HUDEP-2 (cell line): ENCODE measurements around the gene HOXB13.
A peak's percentile ranks its signal among the peaks of the same experiment; 100 is the strongest.
"Not testable (repeated sequence)": the region's sequence is repeated elsewhere in the genome, so short reads cannot be mapped to it uniquely, and the experiment has no call there.

Experiments
- DNase-seq, 76 experiments: peaks; one replicate each; lab custom pipeline; 2025; ENCODE audit not compliant: unreplicated experiment in 76 of 76; lab: John Stamatoyannopoulos, UW

HOXB13 gene

GRCh38 chr17:48727415-48728175, 955 bp downstream of the HOXB13 start:
- no peak for DNase-seq

DNA sequence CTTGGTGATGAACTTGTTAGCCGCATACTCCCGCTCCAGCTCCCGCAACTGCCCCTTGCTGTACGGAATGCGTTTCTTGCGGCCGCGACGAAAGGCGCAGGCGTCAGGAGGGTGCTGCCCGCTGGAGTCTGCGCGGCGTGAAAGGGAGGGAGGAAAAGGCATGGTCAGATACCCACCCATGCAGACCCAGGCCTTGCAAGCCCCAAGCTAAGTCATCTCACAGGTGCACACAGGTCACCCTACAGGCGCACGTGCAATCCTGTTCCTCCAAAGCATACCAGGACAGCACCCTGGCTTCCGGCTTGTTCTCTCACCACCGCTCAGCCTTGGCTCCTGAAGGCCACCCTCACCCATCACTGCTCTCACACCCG, 1.6 kb downstream of the HOXB13 start:
- no peak for DNase-seq

DNA sequence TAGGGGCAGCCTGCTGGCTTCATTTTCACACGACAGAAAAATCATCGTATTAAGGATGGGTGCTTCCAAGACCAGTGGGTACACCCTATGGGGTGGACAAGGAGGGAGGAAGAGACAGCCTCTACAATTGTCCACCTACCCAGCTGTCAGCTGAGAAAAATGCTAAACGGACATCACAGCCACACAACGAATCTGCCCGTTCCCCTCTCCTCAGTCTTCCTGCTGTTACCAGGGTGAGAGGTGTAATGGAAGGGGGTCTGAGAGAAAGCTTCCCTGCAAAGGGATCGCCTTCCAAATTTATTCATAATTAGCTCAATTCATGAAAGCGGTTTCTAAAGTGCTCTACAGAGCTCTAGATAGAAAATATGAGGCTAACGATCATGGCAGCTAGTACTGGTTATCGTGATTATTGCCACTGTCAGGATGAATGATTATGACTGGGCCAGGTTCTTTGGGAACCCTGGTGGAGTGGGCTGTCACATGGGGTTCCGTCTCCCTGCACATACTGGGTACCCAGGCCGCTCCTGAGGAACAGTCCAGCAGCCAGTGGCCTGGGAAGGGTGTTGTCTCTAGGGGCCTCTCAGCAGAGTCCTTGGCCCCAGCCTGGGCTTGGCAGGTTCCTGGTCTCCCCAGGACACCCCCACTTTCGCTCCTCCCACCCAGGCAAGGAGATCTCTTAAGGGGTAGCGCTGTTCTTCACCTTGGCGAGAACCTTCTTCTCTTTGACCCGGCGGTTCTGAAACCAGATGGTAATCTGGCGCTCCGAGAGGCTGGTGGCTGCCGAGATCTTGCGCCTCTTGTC, 2.2 kb downstream of the HOXB13 start:
- DNase-seq, result no peak

DNA sequence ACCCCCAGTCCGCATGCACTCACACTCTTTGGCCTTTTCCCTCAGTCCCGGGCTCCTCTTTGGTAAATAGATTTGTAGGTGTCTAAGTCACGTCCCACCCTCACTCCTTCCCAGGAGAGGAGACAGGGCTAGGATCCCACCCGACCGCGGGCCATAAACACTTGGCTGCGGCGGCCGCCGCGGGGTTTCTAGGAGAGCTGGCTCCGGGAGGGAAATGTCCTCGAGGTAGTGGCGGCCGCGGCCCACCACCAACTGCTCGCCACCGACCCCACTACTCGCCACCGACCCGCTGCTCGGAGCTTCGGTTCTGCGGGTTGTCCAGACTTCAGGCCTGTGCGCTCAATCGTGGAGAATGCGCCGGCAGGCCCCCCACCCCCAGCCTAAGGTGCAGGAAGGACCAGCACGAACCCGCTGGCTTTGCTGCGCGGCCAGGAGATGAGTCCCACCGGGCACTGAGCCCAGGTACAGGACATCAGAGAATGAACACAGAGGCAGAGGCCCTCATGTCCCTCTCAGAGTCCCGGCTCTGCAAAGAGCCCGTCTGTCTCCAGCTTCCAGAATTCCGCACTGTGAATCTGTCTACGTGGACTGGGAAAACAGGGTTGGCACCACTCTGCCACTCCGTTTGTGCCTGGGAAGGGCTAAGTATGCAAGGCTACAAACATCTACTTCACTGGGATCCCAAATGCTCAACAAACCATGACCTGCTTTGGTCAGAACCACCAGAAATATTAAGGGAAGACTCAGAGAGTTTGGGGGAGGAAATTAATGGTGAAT, 3.1 kb downstream of the HOXB13 start:
- no peak for DNase-seq

DNA sequence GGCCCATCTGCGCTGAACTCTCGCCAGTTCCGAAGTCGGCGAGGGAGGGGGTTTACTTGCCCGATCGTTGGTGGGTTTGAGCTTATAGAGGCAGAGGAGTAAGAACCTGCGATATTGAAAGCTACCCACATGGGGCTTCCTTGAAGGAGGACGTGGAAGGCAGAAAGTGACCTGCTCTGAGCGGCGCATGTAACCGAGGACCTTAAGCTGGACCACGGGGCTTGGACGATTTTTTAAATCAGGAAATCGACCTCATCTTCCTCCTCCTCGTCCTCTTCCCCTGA, 3.6 kb downstream of the HOXB13 start:
- no peak for DNase-seq

DNA sequence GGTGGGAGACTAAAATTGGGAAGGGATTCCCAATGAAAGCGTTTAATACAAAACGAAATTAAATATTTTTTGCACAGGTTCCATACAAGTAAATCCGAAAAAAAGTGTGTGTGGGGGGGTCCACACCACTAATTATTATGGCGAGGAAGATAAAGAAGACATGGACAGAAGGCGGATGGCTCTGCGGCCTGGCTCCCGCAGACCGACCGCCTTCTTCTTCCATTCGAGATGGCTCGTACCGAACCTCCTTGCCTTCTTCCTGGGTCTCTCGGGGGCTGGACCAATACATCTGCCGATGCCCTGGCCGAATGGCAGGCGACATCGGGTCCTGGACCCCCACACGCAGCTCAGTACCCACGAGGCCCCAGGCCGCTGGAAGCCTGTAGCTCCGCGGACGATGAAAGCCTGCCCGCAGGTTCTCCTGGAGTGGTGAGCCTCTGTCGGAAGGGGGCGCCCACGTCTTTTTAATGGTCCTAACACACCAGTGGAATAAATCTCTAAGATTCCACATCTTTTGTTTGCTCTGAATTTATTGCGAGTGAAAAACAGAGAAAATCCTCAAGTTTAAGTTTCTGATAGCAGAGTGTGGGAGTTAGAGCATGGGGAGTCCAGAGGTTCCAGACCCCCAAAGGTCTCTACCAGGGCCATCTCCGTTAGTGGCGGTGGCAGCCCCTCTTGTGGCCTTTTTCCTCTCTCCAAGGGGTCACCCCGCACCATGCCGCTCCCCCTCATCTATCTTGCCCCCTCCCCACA, 4.1 kb downstream of the HOXB13 start:
- DNase-seq, result peak in 56 of 76 experiments; percentile 0 to 82 (median 47)

DNA sequence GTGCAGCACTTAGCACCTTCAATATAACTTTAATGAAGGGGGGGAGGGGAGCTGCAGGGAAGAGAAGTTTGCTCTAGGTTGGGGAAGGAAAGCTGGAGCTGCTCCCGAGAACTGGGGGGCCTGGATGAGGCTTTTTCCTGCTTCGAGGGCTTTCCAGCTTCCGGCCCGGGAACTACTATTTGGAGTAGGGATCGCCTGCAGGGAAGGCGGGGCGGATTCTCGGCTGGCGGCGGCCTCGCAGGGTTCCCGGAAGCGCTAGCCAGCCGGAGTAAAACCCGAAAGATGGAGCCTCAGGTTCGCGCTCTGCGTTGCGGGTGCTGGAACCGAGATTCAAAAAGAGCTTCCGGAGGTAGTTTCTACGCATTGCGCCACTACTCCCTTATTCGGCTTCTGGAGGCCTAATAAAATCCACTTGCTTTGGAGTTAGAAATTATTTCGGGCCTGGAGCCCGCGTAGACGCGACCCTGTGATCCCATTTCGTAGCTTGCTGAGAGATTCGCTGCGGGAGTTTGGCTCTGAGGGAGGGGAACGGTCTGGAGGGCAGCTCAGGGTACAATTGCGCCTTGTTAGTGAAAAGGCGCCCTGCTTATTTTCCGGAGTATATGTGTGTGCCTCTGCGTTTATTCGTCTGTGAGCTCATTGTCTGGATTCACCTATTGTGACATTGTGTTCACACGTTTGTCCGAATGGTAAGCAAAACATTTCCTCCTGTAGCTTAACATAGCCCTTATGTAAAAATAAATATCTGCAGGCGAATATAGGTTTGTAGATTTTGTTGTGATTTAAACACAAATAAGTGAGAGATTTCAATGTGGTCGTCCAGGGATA, 4.9 kb downstream of the HOXB13 start:
- DNase-seq, result no peak

- DNase-seq, result no peak
Measured at GRCh38 chr17:48722915-48723422, 5.6 kb downstream of the HOXB13 start, which contains the start of gene PRAC2. TSS of gene PRAC2 (plus strand) at chr17:48723185. CDS start at chr17:48724411, 1,226 bp downstream.

- DNase-seq, result no peak
Measured at GRCh38 chr17:48722201-48722907, 6.2 kb downstream of the HOXB13 start, which contains the start of gene PRAC1. TSS of gene PRAC1 (minus strand) at chr17:48722518. CDS start at chr17:48722392, 126 bp downstream.

DNA sequence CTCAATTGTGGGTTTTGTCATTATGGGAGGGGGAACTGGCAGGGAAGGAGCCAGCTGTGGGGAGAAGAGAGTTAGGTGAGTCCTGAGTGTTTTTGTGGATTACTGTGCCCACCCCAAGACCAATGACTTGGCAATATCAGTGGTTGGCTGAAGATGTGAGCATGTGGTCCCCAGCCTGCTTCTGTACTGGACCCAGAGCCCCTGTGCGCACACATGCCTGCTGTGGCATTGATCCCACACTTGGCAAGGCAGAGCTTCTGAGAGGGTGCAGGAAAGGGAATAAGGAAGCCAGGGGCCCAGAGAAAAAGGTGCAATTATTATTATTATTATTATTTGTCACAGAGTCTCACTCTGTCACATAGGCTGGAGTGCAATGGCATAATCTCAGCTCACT, 7.5 kb downstream of the HOXB13 start:
- no peak for DNase-seq

- no peak for DNase-seq
Measured at GRCh38 chr17:48720266-48721008, 8.1 kb downstream of the HOXB13 start.

DNA sequence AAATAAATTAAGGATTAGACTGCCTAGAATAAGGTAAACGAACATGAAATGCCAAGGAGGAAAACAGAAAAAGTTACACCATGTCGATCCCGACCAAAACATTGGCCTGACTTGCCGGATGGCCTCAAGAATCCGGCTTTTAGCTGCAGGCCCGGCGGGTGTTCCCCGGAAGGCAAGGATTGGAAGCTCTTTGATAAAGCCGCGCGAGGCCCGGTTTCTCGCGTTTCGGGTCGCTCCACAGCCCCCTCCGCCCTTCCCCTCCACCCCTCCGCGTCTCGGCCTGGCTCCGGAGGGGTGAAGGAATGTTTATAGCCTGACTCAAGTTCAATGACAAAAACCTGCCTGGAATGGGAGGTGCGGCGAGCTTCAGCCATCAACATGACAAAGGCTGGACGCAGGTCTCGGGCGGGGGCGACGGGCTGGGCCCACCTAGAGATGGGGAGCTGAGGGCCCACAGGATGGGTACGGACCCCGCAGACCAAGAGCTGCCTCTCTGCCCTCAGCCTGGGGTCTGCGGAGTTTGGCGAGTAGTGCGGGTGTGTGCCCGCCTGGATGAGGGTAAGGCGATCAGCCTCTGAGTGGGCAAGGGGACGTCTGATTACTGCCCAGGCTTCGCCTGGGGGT, 8.8 kb downstream of the HOXB13 start:
- DNase-seq, result no peak

GRCh38 chr17:48718761-48719641, 9.5 kb downstream of the HOXB13 start:
- DNase-seq, result no peak

- DNase-seq, result no peak
Measured at GRCh38 chr17:48718227-48718760, 10.3 kb downstream of the HOXB13 start.

DNA sequence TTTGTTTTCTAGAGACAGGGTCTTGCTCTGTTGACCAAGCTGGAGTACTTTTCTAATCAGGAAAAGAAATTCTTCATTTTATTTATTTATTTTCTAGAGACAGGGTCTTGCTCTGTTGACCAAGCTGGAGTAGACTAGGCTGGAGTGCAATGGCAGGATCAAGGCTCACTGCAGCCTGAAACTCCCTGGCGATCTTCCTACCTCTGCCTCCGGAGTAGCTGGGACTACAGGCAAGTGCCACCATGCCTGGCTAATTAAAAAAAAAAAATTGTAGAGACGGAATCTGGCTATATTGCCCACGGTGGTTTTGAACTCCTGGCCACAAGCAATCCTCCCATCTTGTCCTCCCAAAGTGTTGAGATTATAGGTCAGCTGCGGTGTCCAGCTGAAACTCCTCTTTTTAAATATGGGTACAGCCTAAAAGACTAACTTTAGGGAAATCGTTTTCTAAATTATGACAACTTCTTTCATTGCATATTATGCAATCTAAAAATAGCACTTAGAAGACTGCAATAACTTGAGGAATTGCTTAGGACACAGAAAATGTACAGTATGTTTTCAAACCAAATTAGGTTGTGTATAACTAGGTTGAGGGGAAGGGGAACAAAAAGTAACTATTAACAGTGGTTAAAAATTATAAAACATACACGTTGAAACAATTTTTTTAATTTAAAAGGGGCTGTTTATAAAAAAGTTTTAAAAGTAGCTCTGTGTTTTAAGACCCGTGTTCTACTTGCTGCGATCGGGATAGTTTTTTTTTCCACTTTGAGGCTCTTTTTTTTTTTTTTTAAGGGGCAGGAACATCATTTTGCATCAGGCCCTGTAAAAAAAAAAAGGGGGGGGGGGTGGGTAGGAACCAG, 11.0 kb downstream of the HOXB13 start:
- no peak for DNase-seq

DNA sequence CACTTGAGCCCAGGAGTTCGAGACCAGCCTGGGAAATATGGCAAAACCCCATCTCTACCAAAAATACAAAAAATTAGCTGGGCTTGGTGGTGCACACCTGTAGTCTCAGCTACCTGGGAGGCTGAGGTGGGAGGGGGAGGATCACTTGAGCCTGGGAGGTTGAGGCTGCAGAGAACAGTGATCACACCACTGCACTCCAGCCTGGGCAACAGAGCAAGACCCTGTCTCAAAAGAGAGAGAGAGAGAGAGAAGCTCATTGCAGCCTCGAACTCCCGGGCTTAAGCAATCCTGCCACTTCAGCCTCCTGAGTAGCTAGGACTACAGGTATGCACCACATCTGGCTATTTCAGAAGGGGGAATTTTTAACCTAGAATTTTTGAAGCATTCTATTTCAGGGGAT, 12.0 kb downstream of the HOXB13 start:
- not testable (repeated sequence) for DNase-seq
